HepG2 (cell line): ENCODE measurements around the gene UTRN. TPM values are rescaled to one million over a fixed set of nuclear protein-coding genes. Genes with fewer than 3 reads are reported as not detected.

Experiments
- CHD2 ChIP-seq: IDR thresholded peaks from 2 replicates; pipeline ENCODE4 v1.6.1; 2011; ENCODE audit warnings: low read depth, low read length, improper control_type of control experiment
- EED ChIP-seq: sonication (generic); formaldehyde crosslinking; IDR thresholded peaks from 2 replicates; pipeline ENCODE4 v1.5.0; 2020; ENCODE audit warnings: mild to moderate bottlenecking, missing genetic modification reagents
- GATAD2A ChIP-seq: IDR thresholded peaks from 2 replicates; pipeline ENCODE4 v1.6.1; 2016
- HIVEP1 ChIP-seq: sonication (generic); formaldehyde crosslinking; IDR thresholded peaks from 2 replicates; pipeline ENCODE4 v1.4.0; 2020; ENCODE audit warnings: mild to moderate bottlenecking, missing genetic modification reagents
- HOXA7 ChIP-seq: sonication (generic); formaldehyde crosslinking; IDR thresholded peaks from 2 replicates; pipeline ENCODE4 v1.8.1; 2022; ENCODE audit warnings: mild to moderate bottlenecking, missing genetic modification reagents, moderate library complexity
- JUNB ChIP-seq: sonication (generic); formaldehyde crosslinking; IDR thresholded peaks from 2 replicates; pipeline ENCODE4 v1.8.0; 2022; ENCODE audit warnings: missing genetic modification reagents, mild to moderate bottlenecking, borderline replicate concordance
- NCOA2 ChIP-seq: sonication (generic); formaldehyde crosslinking; IDR thresholded peaks from 2 replicates; pipeline ENCODE4 v1.8.0; 2022; ENCODE audit warnings: inconsistent platforms
- NR2F2 ChIP-seq: IDR thresholded peaks from 2 replicates; pipeline ENCODE4 v1.6.1; 2012; ENCODE audit warnings: low read depth, inconsistent platforms, borderline replicate concordance
- ONECUT2 ChIP-seq: sonication (generic); formaldehyde crosslinking; IDR thresholded peaks from 2 replicates; pipeline ENCODE4 v1.4.0; 2020; ENCODE audit warnings: missing genetic modification reagents
- PHF21A ChIP-seq: sonication (generic); formaldehyde crosslinking; IDR thresholded peaks from 2 replicates; pipeline ENCODE4 v1.5.0; 2020; ENCODE audit warnings: mild to moderate bottlenecking, missing genetic modification reagents
- PITX1 ChIP-seq: sonication (generic); formaldehyde crosslinking; IDR thresholded peaks from 2 replicates; pipeline ENCODE4 v1.5.1; 2020; ENCODE audit warnings: mild to moderate bottlenecking, missing genetic modification reagents
- RFX1 ChIP-seq: fragments of 450-650 bp; IDR thresholded peaks from 2 replicates; pipeline ENCODE4 v1.6.1; 2017
- TBP ChIP-seq: sonication (generic); formaldehyde crosslinking; IDR thresholded peaks from 2 replicates; pipeline ENCODE4 v1.5.0; 2020; ENCODE audit warnings: missing genetic modification reagents
- TEAD3 ChIP-seq: optimal IDR thresholded peaks from 2 replicates; pipeline ENCODE3; 2016; ENCODE audit warnings: borderline replicate concordance
- ZNF292 ChIP-seq: sonication (generic); formaldehyde crosslinking; IDR thresholded peaks from 2 replicates; pipeline ENCODE4 v1.8.1; 2022; ENCODE audit warnings: mild to moderate bottlenecking, low read depth, missing genetic modification reagents, borderline replicate concordance
- ZNF354B ChIP-seq: sonication (generic); formaldehyde crosslinking; IDR thresholded peaks from 2 replicates; pipeline ENCODE4 v1.8.0; 2022; ENCODE audit warnings: mild to moderate bottlenecking, missing genetic modification reagents
- ZNF670 ChIP-seq: sonication (generic); formaldehyde crosslinking; IDR thresholded peaks from 2 replicates; pipeline ENCODE4 v1.8.0; 2022; ENCODE audit warnings: mild to moderate bottlenecking, missing genetic modification reagents, borderline replicate concordance
- ZNF747 ChIP-seq: sonication (generic); formaldehyde crosslinking; IDR thresholded peaks from 2 replicates; pipeline ENCODE4 v1.8.1; 2023; ENCODE audit warnings: missing genetic modification reagents, mild to moderate bottlenecking, borderline replicate concordance
- ZNF878 ChIP-seq: sonication (generic); formaldehyde crosslinking; IDR thresholded peaks from 2 replicates; pipeline ENCODE4 v1.8.1; 2023; ENCODE audit warnings: mild to moderate bottlenecking, missing genetic modification reagents, moderate library complexity
- polyA plus RNA-seq, 8 experiments: library from polyadenylated mRNA; depleted of rRNA in 3 of 8; stranded (reverse) in 7 of 8; unstranded in 1 of 8; fragments of >200 nt; fragmentation: Illumina TruSeq in 4 of 8; extraction: Trizol in 4 of 8; gene quantifications; 2 replicates each; pipeline versions ENCODE4 v1.2.1 to v1.2.3, GENCODE V29; 2011 to 2016; ENCODE audit warnings: low read depth in 4 of 8, missing spikeins in 1 of 8, mixed read lengths in 1 of 8; ENCODE audit not compliant: insufficient read depth in 1 of 8
- total RNA-seq, 5 experiments: library from RNA; depleted of rRNA; stranded (reverse); fragments of >200 nt; fragmentation: Illumina TruSeq; extraction: Trizol; gene quantifications; 2 replicates each; pipeline ENCODE4 v1.2.3, GENCODE V29; 2016; ENCODE audit warnings: low read depth in 1 of 5
- TF ChIP-seq, protein P1 (sequence below): sonication (generic); formaldehyde crosslinking; conservative IDR thresholded peaks from 2 replicates; pipeline ENCODE4 v1.4.0; 2020; ENCODE audit warnings: mild to moderate bottlenecking, missing genetic modification reagents, moderate library complexity
- TF ChIP-seq, protein P2 (sequence below): sonication (generic); formaldehyde crosslinking; IDR thresholded peaks from 2 replicates; pipeline ENCODE4 v1.5.1; 2020; ENCODE audit warnings: missing genetic modification reagents, mild to moderate bottlenecking, borderline replicate concordance
- TF ChIP-seq, protein P3 (sequence below): sonication (generic); formaldehyde crosslinking; conservative IDR thresholded peaks from 2 replicates; pipeline ENCODE4 v1.4.0; 2020; ENCODE audit warnings: missing genetic modification reagents

Gene UTRN
- total and polyA plus RNA-seq, 2 of the 13 experiments (the other 11 are each of a cell fraction or from before 2014, with no cell fraction given): 102 to 116 TPM

DNA sequence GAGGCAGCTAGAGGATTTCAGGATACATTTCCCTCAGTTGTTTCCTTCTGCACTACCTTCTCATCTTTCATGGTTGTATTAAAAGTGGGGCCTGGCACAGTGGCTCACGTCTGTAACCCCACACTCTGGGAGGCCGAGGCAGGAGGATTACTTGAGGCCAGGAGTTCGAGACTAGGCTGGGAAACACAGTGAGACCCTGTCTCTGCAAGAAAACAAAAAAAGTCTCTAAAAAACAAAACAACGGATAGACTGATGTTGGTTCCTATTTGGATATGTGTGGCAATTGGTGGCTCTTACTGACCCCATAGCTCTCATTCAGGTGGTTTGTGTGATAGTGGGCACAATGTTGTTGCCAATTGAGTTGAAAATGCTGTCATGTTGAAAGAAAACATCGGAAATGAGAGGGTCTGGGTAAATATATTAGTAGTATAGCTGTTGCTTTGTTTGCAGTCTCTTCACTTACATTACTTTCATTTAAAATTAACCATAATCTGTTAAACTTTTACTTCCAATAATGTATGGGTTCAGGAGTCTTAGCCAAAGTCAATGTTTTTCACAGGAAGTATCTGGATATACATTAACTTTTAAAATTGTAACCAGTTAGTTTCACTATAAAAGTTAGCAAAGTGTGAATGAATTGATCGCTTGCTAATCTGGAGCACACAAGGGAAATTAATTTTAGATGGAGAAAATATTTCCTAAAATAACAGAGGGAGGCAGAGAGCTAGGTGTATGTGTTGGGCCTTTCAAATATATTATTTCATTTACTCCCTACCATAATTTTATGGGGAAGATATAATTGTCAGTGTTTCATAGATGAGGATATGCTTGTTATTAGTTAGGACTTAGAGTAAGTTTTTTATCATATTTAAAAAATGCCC lies 31.1 kb downstream of the UTRN start (continued):
- TF ChIP-seq JUNB (CRISPR knock-in tag) (peak; percentile 41; the same call in 1 of the 2 replicates), PHF21A (CRISPR knock-in tag) (peak; percentile 76), EED (CRISPR knock-in tag) (peak; percentile 16; the same call in 1 of the 2 replicates), TEAD3 (peak; percentile 76), HIVEP1 (CRISPR knock-in tag) (no peak), ZNF747 (CRISPR knock-in tag) (peak; percentile 44; the same call in 1 of the 2 replicates), GATAD2A (CRISPR knock-in tag) (peak; percentile 97), RFX1 (no peak), NCOA2 (CRISPR knock-in tag) (peak; percentile 91), PITX1 (CRISPR knock-in tag) (peak; percentile 65), NR2F2 (peak; percentile 94), CHD2 (no peak), HOXA7 (CRISPR knock-in tag) (no peak), ZNF670 (CRISPR knock-in tag) (peak; percentile 68; the same call in 1 of the 2 replicates), ZNF878 (CRISPR knock-in tag) (peak; percentile 92; the same call in 1 of the 2 replicates), ZNF292 (CRISPR knock-in tag) (peak; percentile 58; the same call in 1 of the 2 replicates), TBP (CRISPR knock-in tag) (0 out of 2 replicates have a peak, but pooled peaks have one; percentile 60), ONECUT2 (CRISPR knock-in tag) (peak; percentile 3; the same call in 1 of the 2 replicates), ZNF354B (0 out of 2 replicates have a peak, but pooled peaks have one; percentile 7)
- TF ChIP-seq, protein P1, sequence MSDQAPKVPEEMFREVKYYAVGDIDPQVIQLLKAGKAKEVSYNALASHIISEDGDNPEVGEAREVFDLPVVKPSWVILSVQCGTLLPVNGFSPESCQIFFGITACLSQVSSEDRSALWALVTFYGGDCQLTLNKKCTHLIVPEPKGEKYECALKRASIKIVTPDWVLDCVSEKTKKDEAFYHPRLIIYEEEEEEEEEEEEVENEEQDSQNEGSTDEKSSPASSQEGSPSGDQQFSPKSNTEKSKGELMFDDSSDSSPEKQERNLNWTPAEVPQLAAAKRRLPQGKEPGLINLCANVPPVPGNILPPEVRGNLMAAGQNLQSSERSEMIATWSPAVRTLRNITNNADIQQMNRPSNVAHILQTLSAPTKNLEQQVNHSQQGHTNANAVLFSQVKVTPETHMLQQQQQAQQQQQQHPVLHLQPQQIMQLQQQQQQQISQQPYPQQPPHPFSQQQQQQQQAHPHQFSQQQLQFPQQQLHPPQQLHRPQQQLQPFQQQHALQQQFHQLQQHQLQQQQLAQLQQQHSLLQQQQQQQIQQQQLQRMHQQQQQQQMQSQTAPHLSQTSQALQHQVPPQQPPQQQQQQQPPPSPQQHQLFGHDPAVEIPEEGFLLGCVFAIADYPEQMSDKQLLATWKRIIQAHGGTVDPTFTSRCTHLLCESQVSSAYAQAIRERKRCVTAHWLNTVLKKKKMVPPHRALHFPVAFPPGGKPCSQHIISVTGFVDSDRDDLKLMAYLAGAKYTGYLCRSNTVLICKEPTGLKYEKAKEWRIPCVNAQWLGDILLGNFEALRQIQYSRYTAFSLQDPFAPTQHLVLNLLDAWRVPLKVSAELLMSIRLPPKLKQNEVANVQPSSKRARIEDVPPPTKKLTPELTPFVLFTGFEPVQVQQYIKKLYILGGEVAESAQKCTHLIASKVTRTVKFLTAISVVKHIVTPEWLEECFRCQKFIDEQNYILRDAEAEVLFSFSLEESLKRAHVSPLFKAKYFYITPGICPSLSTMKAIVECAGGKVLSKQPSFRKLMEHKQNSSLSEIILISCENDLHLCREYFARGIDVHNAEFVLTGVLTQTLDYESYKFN (CRISPR knock-in tag): peak; percentile 93
- TF ChIP-seq, protein P2, sequence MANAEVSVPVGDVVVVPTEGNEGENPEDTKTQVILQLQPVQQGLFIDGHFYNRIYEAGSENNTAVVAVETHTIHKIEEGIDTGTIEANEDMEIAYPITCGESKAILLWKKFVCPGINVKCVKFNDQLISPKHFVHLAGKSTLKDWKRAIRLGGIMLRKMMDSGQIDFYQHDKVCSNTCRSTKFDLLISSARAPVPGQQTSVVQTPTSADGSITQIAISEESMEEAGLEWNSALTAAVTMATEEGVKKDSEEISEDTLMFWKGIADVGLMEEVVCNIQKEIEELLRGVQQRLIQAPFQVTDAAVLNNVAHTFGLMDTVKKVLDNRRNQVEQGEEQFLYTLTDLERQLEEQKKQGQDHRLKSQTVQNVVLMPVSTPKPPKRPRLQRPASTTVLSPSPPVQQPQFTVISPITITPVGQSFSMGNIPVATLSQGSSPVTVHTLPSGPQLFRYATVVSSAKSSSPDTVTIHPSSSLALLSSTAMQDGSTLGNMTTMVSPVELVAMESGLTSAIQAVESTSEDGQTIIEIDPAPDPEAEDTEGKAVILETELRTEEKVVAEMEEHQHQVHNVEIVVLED (CRISPR knock-in tag): 0 out of 2 replicates have a peak, but pooled peaks have one; percentile 8
- TF ChIP-seq, protein P3, sequence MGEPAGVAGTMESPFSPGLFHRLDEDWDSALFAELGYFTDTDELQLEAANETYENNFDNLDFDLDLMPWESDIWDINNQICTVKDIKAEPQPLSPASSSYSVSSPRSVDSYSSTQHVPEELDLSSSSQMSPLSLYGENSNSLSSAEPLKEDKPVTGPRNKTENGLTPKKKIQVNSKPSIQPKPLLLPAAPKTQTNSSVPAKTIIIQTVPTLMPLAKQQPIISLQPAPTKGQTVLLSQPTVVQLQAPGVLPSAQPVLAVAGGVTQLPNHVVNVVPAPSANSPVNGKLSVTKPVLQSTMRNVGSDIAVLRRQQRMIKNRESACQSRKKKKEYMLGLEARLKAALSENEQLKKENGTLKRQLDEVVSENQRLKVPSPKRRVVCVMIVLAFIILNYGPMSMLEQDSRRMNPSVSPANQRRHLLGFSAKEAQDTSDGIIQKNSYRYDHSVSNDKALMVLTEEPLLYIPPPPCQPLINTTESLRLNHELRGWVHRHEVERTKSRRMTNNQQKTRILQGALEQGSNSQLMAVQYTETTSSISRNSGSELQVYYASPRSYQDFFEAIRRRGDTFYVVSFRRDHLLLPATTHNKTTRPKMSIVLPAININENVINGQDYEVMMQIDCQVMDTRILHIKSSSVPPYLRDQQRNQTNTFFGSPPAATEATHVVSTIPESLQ (CRISPR knock-in tag): no peak
